Stomach smooth muscle (tissue), 2 donors: ENCODE data around the gene SOX12.

Experiments used
- H3K27ac ChIP-seq: one replicate; pipeline ENCODE4 v1.7.0; 2013; ENCODE audit warnings: mild to moderate bottlenecking, low read length, inconsistent platforms
- H3K27me3 ChIP-seq, 2 donors: one replicate each; pipeline ENCODE4 v1.7.0; 2013; ENCODE audit warnings: low read length in 2 of 2; ENCODE audit not compliant: insufficient read depth in 2 of 2, control insufficient read depth in 1 of 2
- H3K36me3 ChIP-seq, 2 donors: one replicate each; pipeline ENCODE4 v1.7.0; 2013; ENCODE audit warnings: low read length in 2 of 2; ENCODE audit not compliant: control insufficient read depth in 2 of 2, insufficient read depth in 2 of 2
- H3K4me1 ChIP-seq: one replicate; pipeline ENCODE4 v1.7.0; 2013; ENCODE audit warnings: low read length; ENCODE audit not compliant: control insufficient read depth, insufficient read depth
- H3K4me3 ChIP-seq, 2 donors: one replicate each; pipeline ENCODE4 v1.7.0; 2013; ENCODE audit warnings: low read length in 2 of 2
- H3K9ac ChIP-seq, 2 donors: one replicate each; pipeline ENCODE4 v1.7.0; 2013; ENCODE audit warnings: low read length in 2 of 2, mild to moderate bottlenecking in 1 of 2
- H3K9me3 ChIP-seq, 2 donors: one replicate each; pipeline ENCODE4 v1.7.0; 2013; ENCODE audit warnings: low read length in 2 of 2; ENCODE audit not compliant: control insufficient read depth in 2 of 2
- donor health status: healthy.
- donor health status: Pancreatic carcinoma.

Gene SOX12

DNA sequence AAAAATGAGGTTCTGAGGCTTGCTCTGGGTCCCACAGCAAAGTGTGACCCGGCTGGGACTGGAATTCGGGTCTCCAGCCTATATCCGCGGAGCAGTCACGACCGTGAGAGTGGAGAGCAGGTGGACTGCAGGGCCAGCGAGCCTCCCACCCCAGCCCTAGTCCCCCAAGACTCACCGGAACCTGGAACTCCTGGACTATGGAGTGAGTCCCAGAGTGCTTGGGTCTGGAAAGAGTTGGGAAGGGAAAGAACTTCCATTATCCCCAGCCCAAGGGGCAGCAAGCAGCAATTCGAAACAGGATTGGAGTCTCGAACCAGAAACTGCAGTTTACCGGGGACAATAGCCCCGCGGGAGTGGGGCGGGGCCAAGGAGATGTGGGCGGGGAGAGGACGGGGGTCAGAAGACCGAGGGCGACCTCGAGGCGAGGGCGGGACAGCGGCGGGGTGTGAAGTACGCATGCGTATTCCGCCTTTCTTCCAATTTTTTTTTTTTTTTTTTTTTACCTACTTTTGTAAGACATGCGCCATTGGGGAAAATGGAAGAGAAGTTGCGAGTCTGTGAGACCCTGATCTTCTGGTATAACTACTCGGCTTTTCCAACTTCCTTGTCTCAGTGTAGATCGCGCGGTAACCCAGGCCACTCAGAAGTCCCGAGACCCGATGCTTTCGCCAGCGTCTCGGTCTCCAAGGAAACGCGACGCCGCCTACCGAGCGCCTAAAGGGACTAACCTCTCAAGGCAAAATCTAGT, 35.1 kb upstream of the SOX12 start, which contains the start of gene C20orf96:
C20orf96 (minus strand) TSS at position 667 of the 748 bp plus-strand sequence; CDS start at position 527, 140 bp downstream.
- H3K36me3 ChIP-seq = no peaks in the 10 kb centered on the region
- peak within 1 kb of the TSS; percentile 77 to 86 for H3K4me3 ChIP-seq
- no peaks in the 10 kb centered on the region for H3K9me3 ChIP-seq
- peak within 1 kb of the TSS; percentile 77 for H3K27ac ChIP-seq
- H3K4me1 ChIP-seq = peaks cover 15% of the 10 kb centered on the region
- no peaks in the 10 kb centered on the region for H3K27me3 ChIP-seq
- peak within 1 kb of the TSS; percentile 59 to 86 for H3K9ac ChIP-seq

DNA sequence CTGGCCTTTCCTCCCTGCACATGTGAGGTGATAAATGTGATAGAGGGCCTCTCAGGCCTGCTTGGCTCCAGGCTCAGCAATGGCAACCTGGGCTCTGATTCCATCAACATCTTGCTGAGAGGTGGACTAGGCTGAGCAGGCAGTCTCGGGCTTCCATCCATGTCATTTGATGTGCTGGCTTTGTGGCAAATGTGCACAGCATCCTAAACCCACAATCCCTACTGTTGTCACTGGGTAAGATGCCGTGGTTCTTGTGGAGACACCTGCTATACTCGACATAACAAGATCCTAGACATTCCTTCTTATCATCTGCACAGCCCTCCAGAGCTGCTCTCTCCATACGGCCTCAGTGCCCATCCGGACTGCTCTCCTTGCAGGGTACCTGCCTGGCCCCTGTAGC, 30.8 kb upstream of the SOX12 start:
- H3K27me3 ChIP-seq = no peaks in the 10 kb centered on the region
- no peak overlapping the region for H3K4me3 ChIP-seq
- no peak overlapping the region for H3K27ac ChIP-seq
- H3K9me3 ChIP-seq = no peaks in the 10 kb centered on the region
- H3K36me3 ChIP-seq = no peaks in the 10 kb centered on the region
- peaks cover 19% of the 10 kb centered on the region for H3K4me1 ChIP-seq
- no peak overlapping the region for H3K9ac ChIP-seq

DNA sequence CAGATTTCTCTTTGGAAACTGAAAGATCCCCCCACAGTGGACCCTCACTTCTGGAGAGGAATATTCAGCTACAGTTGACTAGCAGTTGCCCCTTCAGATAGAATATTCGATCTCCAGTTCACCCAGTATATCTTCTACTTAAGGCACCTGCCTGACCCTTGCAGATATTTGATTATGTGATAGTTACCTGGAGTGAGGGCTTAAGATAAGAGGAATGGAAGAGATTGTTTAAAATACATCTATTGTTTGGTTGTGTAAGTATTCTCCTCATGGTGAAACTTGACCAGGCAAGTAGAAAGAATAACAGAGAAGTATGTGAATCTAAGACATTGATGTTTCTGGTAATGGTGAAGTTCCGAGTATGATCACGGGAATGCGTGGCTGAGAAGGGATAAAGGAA, 29.5 kb upstream of the SOX12 start:
- no peak overlapping the region for H3K27ac ChIP-seq
- H3K36me3 ChIP-seq = peaks cover 2 to 4% of the 10 kb centered on the region in 2 donors
- H3K9ac ChIP-seq = no peak overlapping the region
- no peaks in the 10 kb centered on the region for H3K27me3 ChIP-seq
- H3K4me3 ChIP-seq = no peak overlapping the region
- no peaks in the 10 kb centered on the region for H3K9me3 ChIP-seq
- peaks cover 25% of the 10 kb centered on the region for H3K4me1 ChIP-seq

DNA sequence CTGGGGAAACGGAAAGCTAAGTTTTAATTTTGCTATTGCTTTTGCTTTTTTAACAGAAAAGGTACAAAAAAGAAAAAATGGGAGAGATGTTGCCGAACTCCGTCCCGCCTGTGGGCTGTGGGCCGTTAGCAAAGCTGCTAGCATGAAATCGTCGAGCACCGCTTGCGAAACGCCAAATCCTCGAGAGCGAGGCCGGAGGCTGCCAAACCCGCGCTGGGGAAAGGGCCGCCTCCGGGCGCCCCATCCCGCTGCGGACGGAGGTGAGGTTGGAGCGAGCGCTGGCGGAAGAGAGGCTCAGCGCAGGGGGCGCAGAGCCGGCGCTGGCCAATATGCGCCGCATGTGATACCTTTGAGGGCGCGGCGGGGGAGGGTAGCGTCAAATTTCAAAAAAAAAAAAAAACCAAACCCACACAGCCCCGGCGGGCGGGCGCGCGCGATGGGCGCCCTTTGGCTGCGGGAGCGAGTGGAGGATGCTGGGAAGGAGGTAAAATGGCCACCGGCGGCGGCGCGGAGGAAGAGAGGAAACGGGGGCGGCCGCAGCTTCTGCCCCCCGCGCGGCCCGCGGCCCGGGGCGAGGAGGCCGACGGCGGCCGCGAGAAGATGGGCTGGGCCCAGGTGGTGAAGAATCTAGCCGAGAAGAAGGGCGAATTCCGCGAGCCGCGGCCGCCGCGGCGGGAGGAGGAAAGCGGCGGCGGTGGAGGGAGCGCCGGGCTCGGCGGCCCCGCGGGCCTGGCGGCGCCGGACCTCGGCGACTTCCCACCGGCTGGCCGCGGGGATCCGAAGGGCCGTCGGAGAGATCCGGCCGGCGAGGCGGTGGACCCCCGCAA, 28.0 kb upstream of the SOX12 start, which contains the start of gene ZCCHC3:
ZCCHC3 (plus strand) TSS at position 473 of the 827 bp plus-strand sequence; CDS start at position 490, 17 bp downstream.
- peaks cover 2 to 4% of the 10 kb centered on the region in 2 donors for H3K36me3 ChIP-seq
- no peaks in the 10 kb centered on the region for H3K9me3 ChIP-seq
- peak within 1 kb of the TSS; percentile 91 to 97 for H3K4me3 ChIP-seq
- no peaks in the 10 kb centered on the region for H3K27me3 ChIP-seq
- peak within 1 kb of the TSS; percentile 84 to 92 for H3K9ac ChIP-seq
- peaks cover 27% of the 10 kb centered on the region for H3K4me1 ChIP-seq
- H3K27ac ChIP-seq = peak within 1 kb of the TSS; percentile 87

DNA sequence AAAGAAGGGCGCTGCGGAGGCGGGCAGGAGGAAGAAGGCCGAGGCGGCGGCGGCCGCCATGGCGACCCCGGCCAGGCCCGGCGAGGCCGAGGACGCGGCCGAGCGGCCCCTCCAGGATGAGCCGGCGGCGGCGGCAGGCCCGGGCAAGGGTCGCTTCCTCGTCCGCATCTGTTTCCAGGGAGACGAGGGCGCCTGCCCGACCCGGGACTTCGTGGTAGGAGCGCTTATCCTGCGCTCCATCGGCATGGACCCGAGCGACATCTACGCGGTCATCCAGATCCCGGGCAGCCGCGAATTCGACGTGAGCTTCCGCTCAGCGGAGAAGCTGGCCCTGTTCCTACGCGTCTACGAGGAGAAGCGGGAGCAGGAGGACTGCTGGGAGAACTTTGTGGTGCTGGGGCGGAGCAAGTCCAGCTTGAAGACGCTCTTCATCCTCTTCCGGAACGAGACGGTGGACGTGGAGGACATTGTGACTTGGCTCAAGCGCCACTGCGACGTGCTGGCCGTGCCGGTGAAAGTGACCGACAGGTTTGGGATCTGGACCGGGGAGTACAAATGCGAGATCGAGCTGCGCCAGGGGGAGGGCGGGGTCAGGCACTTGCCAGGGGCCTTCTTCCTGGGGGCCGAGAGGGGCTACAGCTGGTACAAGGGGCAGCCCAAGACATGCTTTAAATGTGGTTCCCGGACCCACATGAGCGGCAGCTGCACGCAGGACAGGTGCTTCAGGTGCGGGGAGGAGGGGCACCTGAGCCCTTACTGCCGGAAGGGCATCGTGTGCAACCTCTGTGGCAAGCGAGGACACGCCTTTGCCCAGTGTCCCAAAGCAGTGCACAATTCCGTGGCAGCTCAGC, 27.2 kb upstream of the SOX12 start:
- Histone ChIP-seq H3K4me1 (peaks cover 27% of the 10 kb centered on the region), H3K4me3 (peak overlapping the region; percentile 91 to 97), H3K27ac (peak overlapping the region; percentile 87), H3K27me3 (no peaks in the 10 kb centered on the region), H3K36me3 (peaks cover 4% of the 10 kb centered on the region in 2 donors), H3K9me3 (no peaks in the 10 kb centered on the region), H3K9ac (peak overlapping the region; percentile 84 to 92)

DNA sequence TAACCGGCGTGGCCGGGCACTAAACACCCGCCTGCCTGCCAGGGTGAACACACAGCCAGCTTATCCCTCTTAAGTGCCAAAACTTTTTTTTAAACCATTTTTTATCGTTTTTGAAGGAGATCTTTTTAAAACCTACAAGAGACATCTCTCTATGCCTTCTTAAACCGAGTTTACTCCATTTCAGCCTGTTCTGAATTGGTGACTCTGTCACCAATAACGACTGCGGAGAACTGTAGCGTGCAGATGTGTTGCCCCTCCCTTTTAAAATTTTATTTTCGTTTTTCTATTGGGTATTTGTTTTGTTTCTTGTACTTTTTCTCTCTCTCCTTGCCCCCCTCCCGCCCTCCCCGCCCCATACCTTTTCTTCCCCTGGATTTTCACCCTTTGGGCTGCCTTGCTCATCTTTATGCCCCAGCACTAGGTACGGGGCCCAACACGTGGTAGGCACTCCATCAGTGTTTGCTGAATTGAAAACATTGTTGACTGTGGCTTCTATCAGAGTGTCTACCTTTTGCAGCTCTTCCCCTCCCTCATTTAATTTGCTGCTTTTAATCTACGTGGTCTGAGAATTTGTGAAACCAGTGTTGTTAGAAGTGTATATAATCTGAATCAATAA, 26.5 kb upstream of the SOX12 start:
- H3K27ac ChIP-seq = peak overlapping the region; percentile 87
- H3K36me3 ChIP-seq = peaks cover 4% of the 10 kb centered on the region in 2 donors
- H3K4me3 ChIP-seq = peak overlapping the region; percentile 91 to 97
- H3K4me1 ChIP-seq = peaks cover 27% of the 10 kb centered on the region
- H3K9me3 ChIP-seq = no peaks in the 10 kb centered on the region
- peak overlapping the region; percentile 84 to 92 for H3K9ac ChIP-seq
- no peaks in the 10 kb centered on the region for H3K27me3 ChIP-seq

DNA sequence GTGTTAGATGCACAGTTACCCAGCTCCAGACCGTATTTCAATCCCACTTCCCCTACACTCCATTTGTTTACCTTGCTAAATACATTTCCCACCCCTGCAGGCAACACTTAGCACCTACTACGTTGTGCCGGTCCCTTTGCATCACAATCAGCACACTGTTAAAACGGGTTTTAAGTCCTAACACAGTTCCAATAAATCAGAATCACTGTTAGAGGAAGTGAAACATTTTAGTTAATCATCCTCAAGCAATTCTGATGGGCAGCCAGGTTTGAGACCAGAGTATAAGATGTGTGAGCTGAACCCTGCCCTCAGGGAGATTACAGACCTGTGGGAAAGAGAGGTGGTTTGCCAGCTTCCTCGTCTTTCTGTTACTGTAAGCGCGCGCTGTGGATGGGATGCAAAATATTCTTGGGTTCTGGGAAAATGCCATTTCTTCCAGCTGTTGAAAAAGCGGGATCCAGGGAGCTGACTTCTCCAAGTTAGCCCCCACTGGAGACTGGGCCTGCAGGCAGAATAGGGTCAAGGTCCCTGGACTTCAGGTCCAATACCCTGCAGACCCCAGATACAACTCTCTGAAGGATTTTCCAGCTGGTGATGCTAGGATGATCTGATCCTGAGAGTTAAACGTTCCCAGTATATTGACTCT, 24.9 kb upstream of the SOX12 start:
- H3K9ac ChIP-seq = peak overlapping the region in 1 of 2 donors; percentile 39
- H3K4me3 ChIP-seq = peak overlapping the region; percentile 45 to 97
- H3K27ac ChIP-seq = no peak overlapping the region
- peaks cover 27% of the 10 kb centered on the region for H3K4me1 ChIP-seq
- no peaks in the 10 kb centered on the region for H3K9me3 ChIP-seq
- H3K27me3 ChIP-seq = no peaks in the 10 kb centered on the region
- peaks cover 4% of the 10 kb centered on the region in 2 donors for H3K36me3 ChIP-seq

DNA sequence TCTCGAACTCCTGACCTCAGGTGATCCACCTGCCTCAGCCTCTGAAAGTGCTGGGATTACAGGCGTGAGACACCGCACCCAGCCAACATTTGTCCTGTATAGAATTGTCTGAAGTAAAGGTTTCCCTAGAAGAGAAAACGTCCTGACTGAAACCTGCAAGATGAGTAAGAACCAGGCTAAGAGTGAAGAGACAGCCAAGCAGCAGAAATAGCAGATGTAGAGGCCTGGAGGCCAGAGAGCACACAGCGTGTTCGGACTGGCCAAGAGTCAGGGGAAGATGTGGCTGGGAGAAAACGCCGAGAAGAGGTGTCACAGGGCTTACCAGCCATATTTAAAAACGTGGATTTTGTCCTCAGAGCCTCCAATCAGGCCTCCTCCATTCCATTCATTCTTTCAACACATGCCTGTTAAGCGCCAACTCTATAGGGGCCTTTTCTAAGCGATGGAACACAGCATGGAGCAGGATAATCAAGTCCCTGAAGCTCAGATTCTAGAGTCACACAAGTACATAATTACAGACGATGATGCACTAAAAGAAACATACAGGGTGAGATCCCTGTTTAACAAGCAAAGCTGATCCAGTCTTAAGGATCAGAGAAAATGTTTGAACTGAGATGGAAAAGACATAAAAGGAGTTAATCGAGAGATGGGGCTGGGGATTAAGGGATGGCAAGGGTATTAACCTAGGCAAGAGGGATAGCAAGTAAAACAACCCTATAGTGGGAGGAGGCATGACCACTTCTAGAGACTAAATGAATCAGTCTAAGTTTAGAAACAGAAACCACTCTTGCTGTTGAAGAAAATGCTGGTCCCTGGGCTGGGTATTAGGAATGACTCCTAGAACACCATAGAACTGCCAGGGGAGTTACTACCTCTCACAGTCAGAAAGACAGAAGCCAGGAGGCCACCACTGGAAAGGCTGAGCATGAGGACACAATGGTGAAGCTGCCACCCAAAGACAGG, 23.2 kb upstream of the SOX12 start:
- Histone ChIP-seq H3K36me3 (peaks cover 4% of the 10 kb centered on the region in 2 donors), H3K27me3 (no peaks in the 10 kb centered on the region), H3K9ac (no peak overlapping the region), H3K4me3 (no peak overlapping the region), H3K27ac (no peak overlapping the region), H3K4me1 (peaks cover 27% of the 10 kb centered on the region), H3K9me3 (no peaks in the 10 kb centered on the region)

DNA sequence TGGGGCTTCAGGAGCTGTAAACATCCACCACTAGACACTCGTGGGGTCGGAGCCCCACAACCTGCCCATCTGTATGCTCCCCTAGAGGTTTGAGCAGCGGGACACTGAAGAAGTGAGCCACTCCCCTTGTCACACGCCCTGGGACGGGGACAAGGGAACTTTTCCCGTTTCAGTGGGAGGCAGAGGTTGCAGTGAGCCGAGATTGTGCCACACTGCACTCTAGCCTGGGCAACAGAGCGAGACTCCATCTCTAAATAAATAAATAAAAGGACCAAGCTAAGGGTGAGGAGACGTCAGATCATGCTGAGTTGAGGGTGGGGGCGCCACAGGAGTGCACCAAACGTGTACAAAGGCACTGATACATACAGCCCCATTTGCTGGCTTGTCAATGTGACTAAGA, 19.6 kb upstream of the SOX12 start:
- H3K27me3 ChIP-seq = no peaks in the 10 kb centered on the region
- no peaks in the 10 kb centered on the region for H3K9me3 ChIP-seq
- no peak overlapping the region for H3K4me3 ChIP-seq
- H3K27ac ChIP-seq = no peak overlapping the region
- H3K9ac ChIP-seq = no peak overlapping the region
- peaks cover 22% of the 10 kb centered on the region for H3K4me1 ChIP-seq
- H3K36me3 ChIP-seq = peaks cover 0 to 2% of the 10 kb centered on the region in 2 donors
